Stimulated activated CD8-positive, alpha-beta memory T cell treated with anti-CD3 and anti-CD28 coated beads, Interleukin-15, amount 100 ng/mL, for 1 hour (primary cell): ENCODE data around the gene AP3D1.

Source experiments
- DNase-seq: peaks from one replicate; pipeline ENCODE4 v3.0.0-alpha.2; 2020; ENCODE audit warnings: low read depth

Gene AP3D1

GRCh38 chr19:2061495-2062388, 89.6 kb downstream of the AP3D1 start:
- DNase-seq = peak; percentile 98

- no peak for DNase-seq
Measured at GRCh38 chr19:2060884-2061494, 90.4 kb downstream of the AP3D1 start.

- DNase-seq = no peak
Measured at GRCh38 chr19:2059422-2060201, 91.8 kb downstream of the AP3D1 start.

GRCh38 chr19:2058570-2059421, 92.6 kb downstream of the AP3D1 start:
- no peak for DNase-seq

- DNase-seq = no peak
Measured at GRCh38 chr19:2057484-2058469, 93.6 kb downstream of the AP3D1 start.

- no peak for DNase-seq
Measured at GRCh38 chr19:2056837-2057192, 94.6 kb downstream of the AP3D1 start.

GRCh38 chr19:2055931-2056836, 95.2 kb downstream of the AP3D1 start:
- DNase-seq = no peak

- no peak for DNase-seq
Measured at GRCh38 chr19:2054763-2055162, 96.6 kb downstream of the AP3D1 start.

- no peak for DNase-seq
Measured at GRCh38 chr19:2053601-2054389, 97.6 kb downstream of the AP3D1 start.

- DNase-seq = no peak
Measured at GRCh38 chr19:2051773-2052704, 99.3 kb downstream of the AP3D1 start.

- DNase-seq = peak; percentile 92
Measured at GRCh38 chr19:2050991-2051772, 100.2 kb downstream of the AP3D1 start, which contains the start of gene MKNK2. Gene MKNK2 (minus strand): TSS chr19:2051244. CDS start chr19:2050851, 393 bp downstream.
